GM21367 (cell line): ENCODE data around the gene TRIM65.
"Not testable (repeated sequence)": the region's sequence is repeated elsewhere in the genome, so short reads cannot be mapped to it uniquely, and the experiment has no call there.

ENCODE experiments used
- ATAC-seq: cut with Tn5 transposase; IDR thresholded peaks from one replicate; pipeline ENCODE4 v1.9.1; 2021; ENCODE audit not compliant: unreplicated experiment

The TRIM65 gene

DNA sequence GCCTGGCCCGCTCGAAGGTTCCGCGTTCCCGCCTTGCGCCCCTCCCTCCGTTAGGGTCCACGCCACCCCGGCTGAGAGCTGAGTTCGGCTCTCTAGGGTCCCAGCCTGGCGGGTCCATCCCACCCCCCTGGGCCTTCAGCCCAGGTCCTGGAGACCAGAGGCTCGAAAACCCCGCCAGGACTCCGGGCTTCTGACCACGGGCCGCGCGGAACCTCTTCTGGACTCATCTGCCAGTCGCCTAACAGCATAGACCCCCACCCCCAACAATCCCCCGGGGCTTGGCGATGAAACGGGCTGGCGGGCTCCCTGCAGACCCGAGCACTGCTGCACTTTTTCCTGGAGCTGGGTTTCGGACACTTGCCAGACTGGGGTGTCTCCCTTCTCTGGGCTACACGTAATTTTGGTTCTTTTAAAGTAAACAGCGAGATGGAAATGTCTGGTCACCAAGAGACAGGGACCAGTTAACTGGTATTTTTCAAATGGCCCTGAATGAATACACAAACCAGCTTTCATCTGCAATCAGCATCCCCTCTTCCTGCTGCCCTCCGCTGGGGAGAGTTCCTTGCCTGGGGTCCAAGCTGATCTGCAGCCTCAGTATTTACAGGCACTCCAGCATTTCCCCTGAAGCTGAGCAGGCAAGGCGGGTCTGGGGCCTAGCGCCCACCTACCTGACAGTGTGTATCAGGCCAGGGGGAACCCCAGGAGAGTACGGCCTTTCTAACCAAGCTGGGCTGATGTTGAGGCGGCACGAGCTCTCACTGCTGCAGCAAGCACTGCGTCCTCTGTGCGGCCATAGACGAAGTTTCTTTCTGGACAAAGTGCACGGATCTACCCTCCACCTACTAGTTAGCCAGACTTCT, 639 bp upstream of the TRIM65 start:
- no peak for ATAC-seq

DNA sequence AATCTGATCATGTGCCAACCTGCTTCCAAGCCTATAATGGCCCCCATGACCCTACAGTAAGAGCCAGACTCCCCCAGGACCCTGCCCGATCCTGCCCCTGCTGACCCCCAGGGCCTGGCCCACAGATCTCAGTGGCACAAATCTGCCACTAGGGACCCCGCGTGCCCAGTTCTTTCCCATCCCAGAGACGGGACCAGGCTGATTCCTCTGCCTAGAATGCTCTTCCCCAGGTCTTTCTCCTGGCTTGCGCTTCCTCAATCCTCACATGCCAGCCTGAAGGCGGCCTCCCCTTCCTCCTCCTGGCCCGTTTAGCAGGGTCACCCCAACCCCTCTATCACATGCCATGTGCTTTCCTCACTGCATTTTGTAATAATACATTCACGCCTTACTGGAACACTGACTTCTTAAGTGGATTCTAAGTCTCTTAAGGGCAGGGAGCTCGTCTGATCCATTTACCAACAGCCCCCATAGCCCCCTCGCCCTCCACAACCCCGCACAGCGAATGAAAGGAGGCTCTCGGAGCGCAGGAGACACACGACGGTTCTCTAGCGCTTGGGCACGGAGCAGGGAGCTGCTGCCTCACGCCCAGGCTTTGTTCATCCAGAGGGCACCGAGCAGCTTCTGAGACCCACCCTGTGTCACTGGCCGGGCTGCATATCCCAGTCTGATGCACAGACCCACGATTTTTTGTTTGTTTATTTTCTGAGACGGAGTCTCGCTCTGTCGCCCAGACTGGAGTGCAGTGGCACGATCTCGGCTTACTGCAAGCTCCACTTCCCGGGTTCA, 1.2 kb downstream of the TRIM65 start:
- no peak for ATAC-seq

- no peak for ATAC-seq
Observed at GRCh38 chr17:75894049-75894733, 2.6 kb downstream of the TRIM65 start.

DNA sequence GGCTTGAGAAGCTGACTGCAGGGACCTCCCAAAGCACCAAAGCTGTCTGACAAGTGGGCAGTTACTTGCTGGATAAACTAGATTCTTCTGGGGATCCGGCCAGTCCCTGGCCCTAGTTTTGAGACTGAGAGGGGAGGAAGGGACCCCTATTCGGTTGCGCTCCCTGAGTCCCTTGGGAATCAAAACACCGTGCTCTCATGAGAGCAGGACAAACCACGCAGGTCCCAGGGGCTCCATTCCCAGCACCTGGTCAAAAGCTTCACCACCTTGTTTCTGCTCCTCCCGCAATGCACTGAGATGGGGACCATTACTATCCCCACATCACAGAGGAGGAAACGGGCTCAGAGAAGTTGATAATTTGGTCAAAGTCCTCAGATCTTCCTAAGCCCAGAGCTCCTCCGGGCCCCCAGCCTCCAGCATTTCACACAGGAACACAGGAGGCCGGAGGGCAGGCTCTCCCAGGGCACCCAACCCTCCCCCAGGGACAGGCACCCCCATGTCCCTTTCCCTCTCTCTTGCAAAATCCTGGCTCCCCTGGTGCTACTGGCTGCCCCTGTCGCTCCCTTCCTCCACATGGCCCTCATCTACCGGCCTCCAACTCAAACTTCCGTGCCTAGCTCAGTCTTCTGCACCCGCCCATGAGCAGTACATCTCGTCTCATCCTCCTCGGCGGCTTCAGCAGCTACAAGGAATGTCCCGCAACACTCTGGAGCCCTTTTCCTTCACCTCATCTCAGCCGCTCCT, 3.3 kb downstream of the TRIM65 start:
- no peak for ATAC-seq

DNA sequence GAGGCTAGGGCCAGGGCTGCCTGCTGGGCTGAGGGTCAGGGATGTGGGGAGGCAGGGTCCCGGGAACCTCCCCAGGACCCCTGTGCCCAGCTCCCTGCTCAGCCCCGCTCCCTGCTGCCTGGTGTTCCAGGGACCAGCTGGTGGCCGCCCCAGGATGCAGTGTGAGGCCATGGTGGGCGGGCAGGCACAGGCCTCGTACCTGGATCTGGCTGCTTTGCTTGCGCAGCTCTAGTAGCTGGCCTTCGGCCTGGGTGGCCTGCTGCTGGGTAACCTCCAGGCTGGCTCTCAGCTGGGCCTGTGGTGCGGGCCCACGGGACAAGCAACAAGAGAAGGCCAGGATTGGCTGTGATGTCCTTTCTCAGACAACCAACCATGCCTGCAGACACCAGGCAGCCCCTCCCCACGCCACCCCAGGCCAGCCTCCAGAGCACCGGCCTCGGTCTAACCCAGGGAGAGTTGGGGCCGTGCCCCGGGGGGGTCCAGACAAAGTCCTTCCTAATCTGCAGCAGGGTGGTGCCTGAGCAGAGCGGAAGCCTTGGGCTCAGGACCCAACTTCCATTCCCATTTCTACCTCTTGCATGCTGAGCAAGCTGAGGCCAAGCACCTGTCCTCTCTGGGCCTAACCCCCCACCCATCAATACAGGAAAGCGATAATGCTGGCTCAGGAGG, 4.1 kb downstream of the TRIM65 start:
- no peak for ATAC-seq

DNA sequence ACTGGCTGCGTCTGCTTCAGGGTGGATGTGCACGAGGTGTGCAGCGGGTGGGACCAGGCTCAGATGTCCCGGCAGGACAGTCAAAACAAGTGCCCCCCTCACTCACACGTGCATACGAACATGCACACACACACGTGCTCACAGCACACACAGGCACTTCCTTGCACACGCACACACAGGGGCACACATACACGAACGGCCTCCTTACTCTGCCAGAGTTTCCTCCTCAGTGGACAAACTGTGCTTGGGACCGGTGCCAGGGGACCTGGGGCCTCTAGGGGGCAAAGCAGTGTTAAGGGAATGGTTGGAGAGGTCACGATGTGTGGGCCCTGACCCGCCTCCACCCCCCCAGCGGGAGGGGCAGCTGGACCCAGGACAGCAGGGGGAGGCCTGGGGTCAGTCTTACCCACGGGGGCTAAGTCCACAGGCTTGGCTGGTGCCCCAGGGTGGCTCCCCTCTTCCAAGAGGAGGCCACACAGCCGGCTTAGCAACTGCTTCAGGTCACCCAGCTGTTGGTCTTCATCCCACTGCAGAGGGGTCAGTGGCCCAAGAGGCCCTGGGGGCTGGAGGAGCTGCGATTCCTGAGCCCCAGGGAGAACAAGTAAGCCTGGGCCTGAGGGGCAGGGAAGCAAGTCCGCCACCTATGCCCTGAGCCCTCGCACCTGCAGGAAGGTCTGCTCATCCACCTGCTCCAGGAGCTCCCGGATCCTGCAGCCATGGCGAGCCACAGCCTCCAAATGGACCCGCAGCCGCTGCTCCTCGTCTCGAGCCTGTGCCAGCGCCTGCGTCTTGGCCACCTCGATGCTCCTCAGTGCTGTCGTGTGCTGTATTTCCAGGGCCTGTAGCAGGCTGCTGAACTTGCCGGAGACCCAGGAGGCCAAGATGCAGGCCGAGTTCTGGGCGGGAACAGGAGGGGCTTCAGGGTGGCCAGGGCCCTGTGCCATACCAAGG, 4.9 kb downstream of the TRIM65 start:
- no peak for ATAC-seq

GRCh38 chr17:75891022-75891604, 5.6 kb downstream of the TRIM65 start:
- no peak for ATAC-seq

DNA sequence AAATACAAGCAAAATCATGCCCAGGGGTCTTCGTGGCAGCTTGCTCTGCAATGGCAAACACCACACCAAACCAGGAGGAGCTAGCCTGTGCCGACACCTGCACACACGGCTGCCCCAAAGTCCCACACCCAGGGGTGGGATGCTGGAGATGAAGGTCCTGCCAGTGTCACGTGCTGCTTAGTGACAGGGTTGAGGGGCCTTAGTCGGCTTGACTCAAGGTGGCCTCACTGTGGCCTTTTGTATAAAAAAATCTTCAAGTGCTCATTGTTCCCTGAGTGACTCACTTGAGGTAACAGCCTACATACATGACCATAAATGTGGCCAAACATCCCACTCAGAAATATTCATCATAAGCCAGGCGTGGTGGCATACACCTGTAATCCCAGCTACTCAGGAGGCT, 7.3 kb downstream of the TRIM65 start:
- ATAC-seq, result no peak

- ATAC-seq, result no peak
Observed at GRCh38 chr17:75888484-75888883, 8.3 kb downstream of the TRIM65 start.

DNA sequence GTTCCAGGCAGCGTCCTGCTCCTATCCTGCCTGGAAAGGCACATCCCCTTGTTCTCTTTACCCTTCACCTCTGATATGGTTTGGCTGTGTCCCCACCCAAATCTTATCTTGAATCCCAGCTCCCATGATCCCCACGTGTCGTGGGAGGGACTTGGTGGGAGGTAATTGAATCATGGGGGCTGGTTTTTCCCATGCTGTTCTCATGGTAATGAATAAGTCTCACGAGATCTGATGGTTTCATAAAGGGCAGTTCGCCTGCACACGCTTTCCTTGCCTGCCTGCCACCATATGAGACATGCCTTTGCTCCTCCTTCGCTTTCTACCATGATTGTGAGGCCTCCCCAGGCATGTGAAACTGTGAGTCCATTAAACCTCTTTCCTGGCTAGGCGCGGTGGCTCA, 10.9 kb downstream of the TRIM65 start:
- ATAC-seq, result not testable (repeated sequence)

- ATAC-seq, result no peak
Observed at GRCh38 chr17:75885431-75885830, 11.3 kb downstream of the TRIM65 start.

- no peak for ATAC-seq
Observed at GRCh38 chr17:75881678-75882454, 14.9 kb downstream of the TRIM65 start.

DNA sequence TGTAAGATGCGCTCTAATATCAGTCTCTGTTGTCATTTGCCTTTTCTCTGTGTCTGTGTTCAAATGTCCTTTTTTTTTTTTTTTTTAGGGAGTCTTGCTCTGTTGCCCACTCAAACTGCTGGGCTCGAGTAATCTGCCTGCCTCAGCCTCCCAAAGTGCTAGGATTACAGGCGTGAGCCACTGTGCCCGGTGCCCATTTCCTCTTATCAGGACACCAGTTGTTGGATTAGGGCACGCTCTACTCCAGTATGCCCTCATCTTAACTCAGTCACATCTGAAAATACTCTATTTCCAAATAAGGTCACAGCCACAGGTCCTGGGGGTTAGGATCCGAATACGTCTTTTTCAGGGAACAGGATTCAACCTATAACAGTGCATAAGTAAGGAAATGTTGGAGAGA, 16.5 kb downstream of the TRIM65 start:
- no peak for ATAC-seq

- ATAC-seq, result no peak
Observed at GRCh38 chr17:75878174-75878998, 18.4 kb downstream of the TRIM65 start, which contains the start of gene TRIM47. Gene TRIM47 (minus strand): TSS chr17:75878581. CDS start chr17:75878548, 33 bp downstream.

GRCh38 chr17:75877752-75878173, 19.0 kb downstream of the TRIM65 start:
- ATAC-seq, result no peak

GRCh38 chr17:75876938-75877751, 19.6 kb downstream of the TRIM65 start:
- no peak for ATAC-seq
